GM23248 (cell line): ENCODE data around the gene TM2D1.

Experiments
- EZH2 ChIP-seq: fragments of 200-600 bp; sonication (generic); IDR thresholded peaks from 2 replicates; pipeline ENCODE4 v1.6.1; 2018; ENCODE audit warnings: antibody characterized with exemption, mild to moderate bottlenecking; ENCODE audit not compliant: insufficient read depth, poor library complexity, severe bottlenecking
- EZH2phosphoT487 ChIP-seq: fragments of 200-600 bp; sonication (generic); IDR thresholded peaks from 2 replicates; pipeline ENCODE4 v1.6.1; 2018; ENCODE audit warnings: antibody characterized with exemption, moderate library complexity, mild to moderate bottlenecking, low read depth; ENCODE audit not compliant: insufficient read depth

DNA sequence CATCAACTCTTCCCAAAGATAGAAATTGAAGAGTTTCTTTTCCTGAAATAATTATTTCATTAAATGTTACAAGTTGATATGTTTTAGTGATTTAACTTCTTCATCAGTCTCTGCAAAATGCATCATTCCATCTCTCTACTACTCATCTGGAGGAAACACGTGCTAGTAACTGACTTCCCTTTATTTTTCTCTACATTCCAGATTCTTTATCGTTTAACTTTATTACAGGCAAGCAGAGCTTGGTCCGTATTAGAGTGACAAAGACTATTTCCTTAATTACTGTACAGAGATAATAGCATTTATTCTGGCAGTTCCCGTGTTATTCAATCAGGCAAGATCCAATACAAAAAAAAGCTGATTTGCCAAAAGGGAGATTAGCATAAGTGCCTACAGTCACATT is 88.6 kb downstream of the TM2D1 start:
- TF ChIP-seq EZH2phosphoT487, result no peak
- TF ChIP-seq EZH2, result no peak
